Measurements from ENCODE around the gene KLHL29. TPM values are rescaled to one million over a fixed set of nuclear protein-coding genes. Genes with fewer than 3 reads are reported as not detected.

The KLHL29 gene
- total RNA-seq, 1 donor from 2014 or later, result 2.6 TPM

DNA sequence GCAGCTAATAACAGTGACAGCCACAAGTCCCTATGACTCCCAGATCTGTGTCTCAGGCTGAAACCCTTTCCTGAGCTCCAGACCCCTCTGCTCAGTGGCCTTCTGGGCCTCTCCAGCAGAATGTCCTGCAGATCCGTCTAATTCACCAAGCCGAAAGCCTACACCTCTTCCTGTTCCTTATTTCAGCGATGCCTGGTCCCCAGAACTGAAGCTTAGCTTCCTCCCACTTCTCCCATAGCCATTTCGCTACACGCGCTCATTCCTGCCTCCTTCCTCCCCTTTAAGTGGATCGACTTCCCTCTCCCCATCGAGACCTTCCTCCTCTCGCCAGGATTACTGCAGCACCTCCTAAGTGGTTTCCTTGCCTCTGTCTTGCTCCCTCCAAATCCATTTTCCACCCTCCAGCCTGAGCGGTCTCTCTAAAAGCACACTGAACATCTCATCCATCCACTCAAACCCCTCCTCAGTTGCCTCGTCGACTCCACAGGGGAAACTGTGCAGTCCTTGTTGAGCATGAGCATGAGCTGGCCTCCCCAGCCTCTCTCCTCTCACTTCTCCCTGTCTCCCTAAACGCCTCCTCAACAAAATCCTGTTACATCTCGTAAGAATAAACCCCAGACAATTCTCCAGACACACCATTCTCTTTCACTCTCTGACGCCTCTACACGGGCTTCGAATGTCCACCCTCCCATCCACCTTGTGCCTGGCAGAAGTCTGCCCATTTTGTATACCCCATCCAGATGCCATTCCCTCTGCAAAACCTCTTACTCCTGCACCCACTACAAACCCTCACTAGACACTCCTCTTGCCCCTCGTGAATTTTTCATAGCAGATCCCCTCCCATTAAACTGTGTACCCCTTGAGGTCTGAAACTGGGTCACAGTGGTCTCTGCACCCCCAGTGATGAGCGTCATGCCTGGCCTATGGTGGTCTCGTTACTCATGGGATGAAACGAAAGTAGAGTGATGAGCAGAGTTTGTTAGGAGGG is 309.4 kb downstream of the KLHL29 start:
- DNase-seq (ENCODE audit: low spot score), result no peak

GRCh38 chr2:23695214-23695889 is 310.4 kb downstream of the KLHL29 start:
- no peak for DNase-seq (ENCODE audit: low spot score)

DNA sequence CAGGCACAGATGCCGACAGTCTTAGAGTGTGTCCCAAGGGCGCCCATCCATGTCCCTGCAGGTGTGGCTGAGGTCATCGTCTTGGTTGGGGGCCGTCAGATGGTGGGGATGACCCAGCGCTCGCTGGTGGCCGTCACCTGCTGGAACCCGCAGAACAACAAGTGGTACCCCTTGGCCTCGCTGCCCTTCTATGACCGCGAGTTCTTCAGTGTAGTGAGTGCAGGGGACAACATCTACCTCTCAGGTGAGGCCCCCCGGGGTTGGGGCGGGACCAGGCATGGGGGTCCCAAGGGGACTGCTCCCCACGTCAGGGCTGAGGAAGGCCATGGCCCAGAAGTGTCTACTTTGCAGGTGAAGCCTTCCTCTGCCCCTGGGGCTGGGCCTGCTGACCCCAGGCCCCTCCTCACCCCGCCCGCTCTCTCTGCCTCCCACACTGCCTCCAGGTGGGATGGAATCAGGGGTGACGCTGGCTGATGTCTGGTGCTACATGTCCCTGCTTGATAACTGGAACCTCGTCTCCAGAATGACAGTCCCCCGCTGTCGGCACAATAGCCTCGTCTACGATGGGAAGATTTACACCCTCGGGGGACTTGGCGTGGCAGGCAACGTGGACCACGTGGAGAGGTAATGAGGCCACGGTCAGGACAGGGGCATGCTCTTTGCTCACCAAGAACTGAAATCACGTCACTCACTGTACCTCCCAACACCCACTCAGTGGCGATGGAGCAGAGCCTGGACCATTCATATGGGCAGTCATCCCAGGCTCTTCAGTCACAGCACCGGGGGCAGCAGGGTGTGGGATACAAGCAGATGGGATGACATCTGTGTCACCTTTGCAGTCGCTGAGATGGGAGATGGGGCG is 311.1 kb downstream of the KLHL29 start:
- DNase-seq (ENCODE audit: low spot score), result no peak

GRCh38 chr2:23696752-23697045 is 311.7 kb downstream of the KLHL29 start:
- no peak for DNase-seq (ENCODE audit: low spot score)

- DNase-seq (ENCODE audit: low spot score), result no peak
Observed at GRCh38 chr2:23697256-23698075, 312.5 kb downstream of the KLHL29 start.

DNA sequence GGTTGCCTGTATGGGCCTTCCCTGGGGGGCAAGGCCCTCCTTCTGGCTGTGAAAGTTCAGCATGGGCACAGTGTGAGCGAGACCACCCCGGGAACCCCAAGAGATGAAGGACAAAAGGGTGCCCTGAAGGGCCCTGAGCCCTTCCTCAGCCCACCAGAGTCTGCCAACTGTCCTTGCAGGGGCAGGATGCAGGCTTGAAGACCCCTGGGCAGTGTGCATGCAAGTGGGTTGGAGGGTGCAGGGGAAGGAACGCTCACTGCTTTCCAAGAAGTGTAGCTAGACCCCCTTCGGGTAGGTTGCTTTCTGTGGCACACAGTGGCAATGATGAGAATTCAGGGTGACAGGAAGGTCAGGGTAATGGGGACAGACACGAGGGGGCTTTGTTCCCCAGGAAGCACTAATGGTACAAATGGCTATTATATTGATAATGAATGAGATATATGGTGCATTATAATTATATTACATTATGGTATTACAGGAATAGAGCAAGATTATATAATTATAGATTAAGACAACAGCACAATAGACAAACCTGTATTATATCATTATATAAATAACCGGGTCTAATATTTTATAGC is 313.2 kb downstream of the KLHL29 start:
- DNase-seq (ENCODE audit: low spot score), result no peak

DNA sequence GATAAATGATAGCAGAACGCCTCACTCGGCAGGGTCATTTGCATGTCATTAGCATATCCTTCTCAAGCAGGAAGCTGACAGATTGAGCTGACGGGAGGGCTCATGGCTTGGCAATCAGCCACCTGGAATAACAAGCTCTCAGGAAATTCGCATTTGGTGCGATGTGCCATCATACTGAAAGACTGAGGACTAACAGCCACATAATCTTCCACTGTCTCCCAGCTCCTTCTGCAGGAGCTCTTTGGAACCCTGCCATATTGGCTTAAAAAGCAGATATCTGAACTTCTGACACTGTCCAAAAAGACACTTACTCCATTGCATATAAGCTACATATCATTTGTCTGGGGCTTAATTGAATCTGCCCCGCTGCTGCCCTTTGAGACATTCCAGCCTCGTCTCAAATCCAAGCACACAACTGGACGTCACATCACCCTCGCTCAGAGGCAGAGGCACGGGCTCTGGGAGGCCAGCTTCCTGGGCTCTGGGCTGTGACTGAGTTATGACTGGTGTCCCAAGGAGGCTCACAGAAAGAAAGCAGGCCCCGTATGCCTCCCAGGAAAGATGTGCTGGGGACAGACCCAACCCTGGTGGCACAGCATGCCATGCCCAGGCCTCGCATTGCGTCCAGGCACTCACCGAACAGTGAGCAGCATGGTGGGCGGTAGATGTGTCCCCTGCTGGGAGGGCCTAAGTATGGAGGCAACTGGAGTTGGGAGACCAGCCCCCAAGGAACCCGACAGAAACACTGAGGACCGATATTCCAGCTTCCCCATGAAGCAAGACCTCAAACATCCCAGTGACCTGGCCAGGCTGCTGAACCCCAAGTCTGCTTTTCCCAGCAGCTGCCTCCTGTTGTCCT is 314.0 kb downstream of the KLHL29 start:
- peak; percentile 55 for DNase-seq (ENCODE audit: low spot score)

DNA sequence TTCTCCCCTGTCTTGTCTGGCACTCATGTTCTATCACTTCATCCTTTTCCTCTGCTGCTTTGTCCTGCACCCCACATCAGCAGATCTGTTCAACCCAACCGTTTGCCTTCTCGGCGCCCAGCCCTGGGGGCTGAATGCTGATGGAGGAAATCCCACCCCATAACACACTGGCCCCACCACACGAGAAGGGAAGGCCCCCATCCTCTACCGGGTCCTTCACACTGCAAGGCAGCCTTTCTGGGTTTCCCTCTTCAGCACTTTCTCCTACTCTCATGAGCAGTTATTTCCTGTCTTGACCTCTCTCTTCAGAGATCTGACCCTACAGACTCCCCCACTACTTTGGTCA is 314.6 kb downstream of the KLHL29 start:
- no peak for DNase-seq (ENCODE audit: low spot score)

GRCh38 chr2:23700627-23701026 is 315.6 kb downstream of the KLHL29 start:
- no peak for DNase-seq (ENCODE audit: low spot score)

- no peak for DNase-seq (ENCODE audit: low spot score)
Observed at GRCh38 chr2:23703037-23703582, 318.1 kb downstream of the KLHL29 start.

DNA sequence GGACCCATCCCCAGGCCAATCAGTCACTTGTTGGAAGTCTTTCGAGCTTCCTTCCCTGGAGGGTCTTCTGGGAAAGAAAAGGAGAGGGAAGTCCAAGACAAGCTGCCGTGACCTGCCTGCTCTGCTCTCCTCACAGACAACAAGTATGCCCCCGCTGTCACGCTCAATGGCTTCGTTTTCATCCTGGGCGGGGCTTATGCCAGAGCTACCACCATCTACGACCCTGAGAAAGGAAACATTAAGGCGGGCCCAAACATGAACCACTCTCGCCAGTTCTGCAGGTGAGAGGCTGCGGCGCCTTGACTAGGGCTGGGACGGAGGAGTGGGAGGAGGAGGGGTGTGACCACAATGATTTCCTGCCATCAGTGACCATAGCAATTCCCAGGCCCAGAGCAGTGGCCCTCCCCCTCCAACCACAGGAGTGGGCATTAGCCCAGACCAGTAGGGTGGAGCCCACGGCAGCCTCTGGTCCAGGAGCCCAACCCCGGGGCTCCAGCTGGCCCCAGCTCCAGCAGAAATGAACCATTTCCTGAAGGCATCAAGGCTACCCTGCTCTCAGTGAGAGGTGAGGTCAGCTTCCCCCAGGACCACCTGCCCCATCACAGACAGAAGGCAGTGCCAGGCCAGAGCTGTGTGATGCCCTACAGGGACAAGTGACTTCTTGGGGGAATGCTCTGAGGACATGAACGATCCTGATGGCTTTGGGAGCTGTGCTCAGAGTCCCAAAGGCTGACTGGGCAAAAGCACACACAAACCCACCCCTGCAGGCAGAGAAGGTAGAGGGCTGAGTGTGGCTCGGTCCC is 318.8 kb downstream of the KLHL29 start:
- no peak for DNase-seq (ENCODE audit: low spot score)

- DNase-seq (ENCODE audit: low spot score), result no peak
Observed at GRCh38 chr2:23705771-23706612, 321.0 kb downstream of the KLHL29 start.

GRCh38 chr2:23706613-23707078 is 321.7 kb downstream of the KLHL29 start:
- no peak for DNase-seq (ENCODE audit: low spot score)

DNA sequence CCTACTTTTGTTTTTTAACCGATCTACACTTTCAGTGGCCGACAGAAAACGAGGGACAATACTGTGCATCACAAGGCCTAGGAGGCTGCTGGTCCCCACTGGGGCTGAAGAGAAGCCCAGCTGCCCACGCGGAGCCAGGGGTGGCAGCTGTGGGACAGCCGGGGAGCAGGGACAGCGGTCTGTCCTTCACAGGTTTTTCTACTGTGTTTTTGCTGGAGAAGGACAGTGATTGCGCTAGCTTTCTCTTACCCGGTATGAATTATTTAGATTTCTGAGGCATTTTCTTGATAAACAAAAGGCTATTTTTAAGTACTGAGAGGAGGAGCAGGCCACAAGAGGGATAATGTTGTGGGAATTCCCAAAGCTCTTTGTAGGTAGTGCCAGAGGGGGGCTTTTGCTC is 322.1 kb downstream of the KLHL29 start:
- no peak for DNase-seq (ENCODE audit: low spot score)

GRCh38 chr2:23708771-23709170 is 323.8 kb downstream of the KLHL29 start:
- no peak for DNase-seq (ENCODE audit: low spot score)

- DNase-seq (ENCODE audit: low spot score), result no peak
Observed at GRCh38 chr2:23709311-23709710, 324.3 kb downstream of the KLHL29 start.

DNA sequence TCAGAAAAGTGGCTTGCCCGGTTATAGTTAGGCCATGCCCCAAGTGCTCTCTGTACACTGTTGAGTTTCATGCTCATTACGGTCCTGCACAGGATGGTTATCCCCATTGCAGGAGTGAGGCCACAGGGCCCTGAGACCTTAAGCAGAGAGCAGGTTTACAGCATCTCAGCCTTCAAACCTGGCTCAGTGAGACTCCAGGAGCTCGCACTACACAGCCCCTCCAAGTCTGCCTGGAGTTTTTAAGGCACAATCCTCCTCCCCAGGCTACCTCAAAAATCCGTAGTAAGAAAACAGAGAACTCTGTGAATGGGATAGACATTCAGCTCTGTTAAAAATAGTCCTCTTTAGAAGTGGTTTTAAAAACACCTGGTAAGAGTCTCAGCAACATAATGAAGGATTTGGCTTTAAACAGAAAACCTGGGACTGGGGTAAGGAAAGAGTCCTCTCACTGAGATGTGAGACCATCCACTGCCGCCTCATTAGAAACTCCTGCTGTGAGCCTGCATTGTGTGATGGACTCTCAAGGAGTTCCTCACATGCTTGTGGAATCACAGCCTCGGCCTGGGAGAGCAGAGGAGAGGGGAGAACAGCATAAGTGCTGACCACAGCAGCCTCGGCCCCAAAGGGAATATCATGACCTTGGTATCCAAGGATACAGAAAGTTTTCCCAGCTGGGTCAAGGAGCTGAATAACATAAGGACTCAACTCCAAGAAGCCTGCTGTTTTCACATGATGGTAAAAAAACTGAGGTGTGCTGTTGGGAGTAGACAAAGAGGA is 327.2 kb downstream of the KLHL29 start:
- DNase-seq (ENCODE audit: low spot score), result peak; percentile 9
